Mesendoderm (in vitro differentiated cells): ENCODE measurements around the gene MBNL1.

ENCODE experiments used
- DNase-seq: peaks from one replicate; pipeline ENCODE4 v3.0.0; 2013
- H2AK5ac ChIP-seq: 2 replicates; pipeline ENCODE4 v1.6.1; 2013; ENCODE audit warnings: low read length, inconsistent platforms
- H2BK120ac ChIP-seq: 2 replicates; pipeline ENCODE4 v1.6.1; 2013; ENCODE audit warnings: low read depth, mild to moderate bottlenecking, low read length, moderate library complexity, mixed read lengths
- H2BK15ac ChIP-seq: replicated peaks from 2 replicates; pipeline ENCODE4 v1.6.1; 2013; ENCODE audit warnings: low read depth, mild to moderate bottlenecking, moderate library complexity
- H2BK5ac ChIP-seq: 2 replicates; pipeline ENCODE4 v1.6.1; 2013; ENCODE audit warnings: low read length, inconsistent platforms
- H3K18ac ChIP-seq: 2 replicates; pipeline ENCODE4 v1.6.1; 2013; ENCODE audit warnings: mild to moderate bottlenecking, low read length, mixed read lengths
- H3K23ac ChIP-seq: one replicate; pipeline ENCODE4 v1.6.1; 2013; ENCODE audit warnings: low read length
- H3K27ac ChIP-seq: 2 replicates; pipeline ENCODE4 v1.5.1; 2013; ENCODE audit warnings: low read depth, mild to moderate bottlenecking, inconsistent platforms, low read length, moderate library complexity
- H3K27me3 ChIP-seq: 2 replicates; pipeline ENCODE4 v1.6.1; 2013; ENCODE audit warnings: low read length, control low read depth, mild to moderate bottlenecking, inconsistent platforms; ENCODE audit not compliant: insufficient read depth, poor library complexity
- H3K36me3 ChIP-seq: 2 replicates; pipeline ENCODE4 v1.6.1; 2013; ENCODE audit warnings: low read length, inconsistent platforms; ENCODE audit not compliant: control insufficient read depth, insufficient read depth
- H3K4ac ChIP-seq: one replicate; pipeline ENCODE4 v1.6.1; 2013; ENCODE audit warnings: low read depth, mild to moderate bottlenecking, low read length, moderate library complexity
- H3K4me1 ChIP-seq: 2 replicates; pipeline ENCODE4 v1.6.1; 2013; ENCODE audit warnings: low read depth, low read length, inconsistent platforms; ENCODE audit not compliant: control insufficient read depth
- H3K4me2 ChIP-seq: 2 replicates; pipeline ENCODE4 v1.6.1; 2013; ENCODE audit warnings: low read length
- H3K4me3 ChIP-seq: 2 replicates; pipeline ENCODE4 v1.5.1; 2013; ENCODE audit warnings: mild to moderate bottlenecking, low read length
- H3K56ac ChIP-seq: one replicate; pipeline ENCODE4 v1.6.1; 2013; ENCODE audit warnings: low read length
- H3K79me1 ChIP-seq: 2 replicates; pipeline ENCODE4 v1.6.1; 2013; ENCODE audit warnings: low read length, inconsistent platforms
- H3K79me2 ChIP-seq: 2 replicates; pipeline ENCODE4 v1.6.1; 2013; ENCODE audit warnings: mild to moderate bottlenecking, low read length; ENCODE audit not compliant: control insufficient read depth, insufficient read depth
- H3K9ac ChIP-seq: 2 replicates; pipeline ENCODE4 v1.6.1; 2013; ENCODE audit warnings: low read length, inconsistent platforms
- H4K5ac ChIP-seq: one replicate; pipeline ENCODE4 v1.6.1; 2013; ENCODE audit warnings: low read length
- H4K8ac ChIP-seq: one replicate; pipeline ENCODE4 v1.6.1; 2013; ENCODE audit warnings: low read depth, mild to moderate bottlenecking, control low read depth, low read length, moderate library complexity
- WGBS: extraction: QIAGEN DNeasy Blood & Tissue Kit; methylation state at CpG from one replicate; pipeline ENCODE4 v1.1.7; 2013; ENCODE audit warnings: low lambda C conversion rate, missing lambda C conversion rate; ENCODE audit not compliant: insufficient coverage; ENCODE audit errors: extremely low coverage; 5-methylcytosine and 5-hydroxymethylcytosine counted together

MBNL1 gene

GRCh38 chr3:152480282-152480953 is 211.7 kb downstream of the MBNL1 start:
- Histone ChIP-seq H3K18ac (no peak overlapping the region), H3K4ac (no peak overlapping the region), H3K9ac (no peak overlapping the region), H4K8ac (no peak overlapping the region), H2BK15ac (no peak overlapping the region), H3K27me3 (no peaks in the 10 kb centered on the region), H3K23ac (no peak overlapping the region), H3K4me2 (no peak overlapping the region), H3K4me1 (no peaks in the 10 kb centered on the region), H3K79me1 (no peaks in the 10 kb centered on the region), H3K79me2 (no peaks in the 10 kb centered on the region), H2AK5ac (no peak overlapping the region), H4K5ac (no peak overlapping the region), H3K27ac (no peak overlapping the region), H2BK120ac (no peak overlapping the region), H3K56ac (no peak overlapping the region), H3K4me3 (no peak overlapping the region), H3K36me3 (no peaks in the 10 kb centered on the region), H2BK5ac (no peak overlapping the region)
- no CpG with 5 or more reads among the region's 2 CpGs for WGBS
- DNase-seq, result no peak

- no peak overlapping the region for H3K27ac ChIP-seq
- no peak overlapping the region for H3K56ac ChIP-seq
- no peak overlapping the region for H2BK15ac ChIP-seq
- H2BK120ac ChIP-seq, result no peak overlapping the region
- H3K4ac ChIP-seq, result no peak overlapping the region
- no peaks in the 10 kb centered on the region for H3K79me1 ChIP-seq
- no peak overlapping the region for H3K4me2 ChIP-seq
- no peak for DNase-seq
- H3K9ac ChIP-seq, result no peak overlapping the region
- no peaks in the 10 kb centered on the region for H3K27me3 ChIP-seq
- H3K23ac ChIP-seq, result no peak overlapping the region
- no peaks in the 10 kb centered on the region for H3K4me1 ChIP-seq
- no peak overlapping the region for H2AK5ac ChIP-seq
- no peak overlapping the region for H3K4me3 ChIP-seq
- no peaks in the 10 kb centered on the region for H3K36me3 ChIP-seq
- no CpG with 5 or more reads among the region's 1 CpG for WGBS
- H4K8ac ChIP-seq, result no peak overlapping the region
- H3K79me2 ChIP-seq, result no peaks in the 10 kb centered on the region
- no peak overlapping the region for H4K5ac ChIP-seq
- no peak overlapping the region for H2BK5ac ChIP-seq
- H3K18ac ChIP-seq, result no peak overlapping the region
Measured at GRCh38 chr3:152486364-152486763, 217.6 kb downstream of the MBNL1 start.

GRCh38 chr3:152488449-152488848 is 219.7 kb downstream of the MBNL1 start:
- no peaks in the 10 kb centered on the region for H3K79me2 ChIP-seq

GRCh38 chr3:152491922-152492321 is 223.2 kb downstream of the MBNL1 start:
- no peak overlapping the region for H2BK120ac ChIP-seq
- DNase-seq, result no peak
- no peak overlapping the region for H3K56ac ChIP-seq
- no peaks in the 10 kb centered on the region for H3K36me3 ChIP-seq
- H2AK5ac ChIP-seq, result no peak overlapping the region
- no peak overlapping the region for H3K18ac ChIP-seq
- no peak overlapping the region for H4K5ac ChIP-seq
- no peak overlapping the region for H4K8ac ChIP-seq
- no peak overlapping the region for H3K9ac ChIP-seq
- no peak overlapping the region for H3K4me3 ChIP-seq
- no peak overlapping the region for H2BK5ac ChIP-seq
- no peaks in the 10 kb centered on the region for H3K4me1 ChIP-seq
- H3K4me2 ChIP-seq, result no peak overlapping the region
- no peaks in the 10 kb centered on the region for H3K79me1 ChIP-seq
- no peak overlapping the region for H3K4ac ChIP-seq
- H2BK15ac ChIP-seq, result no peak overlapping the region
- WGBS, result no CpG with 5 or more reads among the region's 2 CpGs
- H3K27ac ChIP-seq, result no peak overlapping the region
- no peak overlapping the region for H3K23ac ChIP-seq
- no peaks in the 10 kb centered on the region for H3K79me2 ChIP-seq
- H3K27me3 ChIP-seq, result no peaks in the 10 kb centered on the region

More at GRCh38 chr3:152488449-152488848, 219.7 kb downstream of the MBNL1 start:
- Histone ChIP-seq H2BK120ac (no peak overlapping the region), H3K9ac (no peak overlapping the region), H4K5ac (no peak overlapping the region), H3K4me2 (no peak overlapping the region), H3K4ac (no peak overlapping the region), H3K56ac (no peak overlapping the region), H3K27me3 (no peaks in the 10 kb centered on the region), H4K8ac (no peak overlapping the region), H2BK15ac (no peak overlapping the region), H3K36me3 (no peaks in the 10 kb centered on the region), H2AK5ac (no peak overlapping the region), H3K4me1 (no peaks in the 10 kb centered on the region), H3K27ac (no peak overlapping the region), H3K18ac (no peak overlapping the region), H3K23ac (no peak overlapping the region), H3K4me3 (no peak overlapping the region), H2BK5ac (no peak overlapping the region), H3K79me1 (no peaks in the 10 kb centered on the region)
- no peak for DNase-seq
- WGBS, result no CpG with 5 or more reads among the region's 1 CpG

GRCh38 chr3:152496286-152496685 is 227.6 kb downstream of the MBNL1 start:
- H3K4ac ChIP-seq, result no peak overlapping the region
- no peak overlapping the region for H2BK120ac ChIP-seq
- H3K23ac ChIP-seq, result no peak overlapping the region
- H3K79me2 ChIP-seq, result no peaks in the 10 kb centered on the region
- H3K4me3 ChIP-seq, result no peak overlapping the region
- no peaks in the 10 kb centered on the region for H3K79me1 ChIP-seq
- WGBS, result no CpG with 5 or more reads among the region's 1 CpG
- H2AK5ac ChIP-seq, result no peak overlapping the region
- no peak overlapping the region for H3K4me2 ChIP-seq
- no peaks in the 10 kb centered on the region for H3K4me1 ChIP-seq
- peak overlapping the region; percentile 74 for H2BK15ac ChIP-seq
- H4K5ac ChIP-seq, result no peak overlapping the region
- H3K56ac ChIP-seq, result no peak overlapping the region
- no peak overlapping the region for H4K8ac ChIP-seq
- H3K9ac ChIP-seq, result no peak overlapping the region
- H3K27ac ChIP-seq, result no peak overlapping the region
- DNase-seq, result no peak
- no peaks in the 10 kb centered on the region for H3K36me3 ChIP-seq
- no peak overlapping the region for H2BK5ac ChIP-seq
- no peak overlapping the region for H3K18ac ChIP-seq
- no peaks in the 10 kb centered on the region for H3K27me3 ChIP-seq

GRCh38 chr3:152496716-152497115 is 228.0 kb downstream of the MBNL1 start:
- no peak overlapping the region for H4K5ac ChIP-seq
- H3K4me2 ChIP-seq, result no peak overlapping the region
- no peak overlapping the region for H2AK5ac ChIP-seq
- no CpG with 5 or more reads among the region's 1 CpG for WGBS
- no peak for DNase-seq
- H3K9ac ChIP-seq, result no peak overlapping the region
- H3K18ac ChIP-seq, result no peak overlapping the region
- H3K79me2 ChIP-seq, result no peaks in the 10 kb centered on the region
- H3K36me3 ChIP-seq, result no peaks in the 10 kb centered on the region
- no peak overlapping the region for H3K4me3 ChIP-seq
- H2BK5ac ChIP-seq, result no peak overlapping the region
- H4K8ac ChIP-seq, result no peak overlapping the region
- no peaks in the 10 kb centered on the region for H3K27me3 ChIP-seq
- H2BK120ac ChIP-seq, result no peak overlapping the region
- no peak overlapping the region for H3K4ac ChIP-seq
- no peaks in the 10 kb centered on the region for H3K4me1 ChIP-seq
- peak overlapping the region; percentile 74 for H2BK15ac ChIP-seq
- no peak overlapping the region for H3K56ac ChIP-seq
- H3K79me1 ChIP-seq, result no peaks in the 10 kb centered on the region
- no peak overlapping the region for H3K23ac ChIP-seq
- H3K27ac ChIP-seq, result no peak overlapping the region
